Gastrocnemius medialis (tissue), 4 donors: ENCODE measurements around the gene VPS26A. TPM values are rescaled to one million over a fixed set of nuclear protein-coding genes. Genes with fewer than 3 reads are reported as not detected.
A peak's percentile ranks its signal among the peaks of the same experiment; 100 is the strongest.
"Not testable (repeated sequence)": the region's sequence is repeated elsewhere in the genome, so short reads cannot be mapped to it uniquely, and the experiment has no call there.

Source experiments
- ATAC-seq, 2 donors: fragments of 150-250 bp; one replicate each; pipeline ENCODE4 v1.9.1; 2016
- DNase-seq, 2 donors: peaks; one replicate each; pipeline ENCODE4 v3.0.0-alpha.2; 2019
- H3K27ac ChIP-seq, 4 donors: fragments of 200-600 bp; sonication (generic); 1 replicate in 1 of 4; 2 replicates in 3 of 4; pipeline ENCODE4 v1.5.1; 2016 to 2018; ENCODE audit warnings: mild to moderate bottlenecking in 2 of 4, moderate library complexity in 1 of 4
- H3K27me3 ChIP-seq, 3 donors: fragments of 200-600 bp; sonication (generic) in 2 of 3; 1 replicate in 1 of 3; 2 replicates in 2 of 3; pipeline versions ENCODE4 v1.5.1 to v1.6.0; 2016 to 2019; ENCODE audit warnings: mild to moderate bottlenecking in 1 of 3, moderate library complexity in 1 of 3
- H3K36me3 ChIP-seq, 2 donors: fragments of 200-600 bp; sonication (generic) in 1 of 2; one replicate each; pipeline ENCODE4 v1.5.1; 2017 to 2018
- H3K4me1 ChIP-seq, 2 donors: fragments of 200-600 bp; sonication (generic) in 1 of 2; one replicate each; pipeline ENCODE4 v1.5.1; 2016 to 2017; ENCODE audit warnings: mild to moderate bottlenecking in 2 of 2
- H3K4me3 ChIP-seq, 4 donors: fragments of 200-600 bp; sonication (generic) in 3 of 4; 1 replicate in 1 of 4; 2 replicates in 3 of 4; pipeline ENCODE4 v1.5.1; 2016 to 2019; ENCODE audit warnings: mild to moderate bottlenecking in 2 of 4
- H3K9me3 ChIP-seq, 3 donors: fragments of 200-600 bp; sonication (generic) in 2 of 3; 1 replicate in 1 of 3; 2 replicates in 2 of 3; pipeline ENCODE4 v1.5.1; 2016 to 2019
- POLR2A ChIP-seq, 2 donors: fragments of 450-650 bp; IDR thresholded peaks; one replicate each; pipeline ENCODE4 v1.6.1; 2017; ENCODE audit warnings: antibody characterized with exemption in 2 of 2, mild to moderate bottlenecking in 2 of 2, moderate library complexity in 2 of 2
- in situ Hi-C, 4 donors: fragments of 200-750 bp; cut with MboI; loops; one replicate each; pipeline versions ENCODE4 v1.15.0 to v1.8.0; 2017; ENCODE audit warnings: low sequenced_read_pairs in 4 of 4
- intact Hi-C: fragments of 100-400 bp; cut with DNase I; formaldehyde crosslinking; loops from one replicate; pipeline ENCODE4 v1.15.1; 2023; ENCODE audit warnings: low total_unique reads
- total RNA-seq, 4 donors: library from RNA; depleted of rRNA; stranded (reverse); fragments of >200 nt; gene quantifications; one replicate each; pipeline versions ENCODE4 v1.1.0 to v1.2.3, GENCODE V29; 2016
- TF ChIP-seq, protein P1 (sequence below), 5 experiments: fragments of 450-650 bp in 3 of 5; fragments of 200-600 bp in 2 of 5; sonication (generic) in 2 of 5; IDR thresholded peaks in 4 of 5; conservative IDR thresholded peaks in 1 of 5; 1 replicate in 4 of 5; 2 replicates in 1 of 5; pipeline ENCODE4 v1.5.1; 2016 to 2019; ENCODE audit warnings: antibody characterized with exemption in 5 of 5, mild to moderate bottlenecking in 3 of 5, moderate library complexity in 3 of 5

Gene VPS26A
- total RNA-seq, 4 donors from 2014 or later = 21.0 to 31.1 (median 25.4) TPM

DNA sequence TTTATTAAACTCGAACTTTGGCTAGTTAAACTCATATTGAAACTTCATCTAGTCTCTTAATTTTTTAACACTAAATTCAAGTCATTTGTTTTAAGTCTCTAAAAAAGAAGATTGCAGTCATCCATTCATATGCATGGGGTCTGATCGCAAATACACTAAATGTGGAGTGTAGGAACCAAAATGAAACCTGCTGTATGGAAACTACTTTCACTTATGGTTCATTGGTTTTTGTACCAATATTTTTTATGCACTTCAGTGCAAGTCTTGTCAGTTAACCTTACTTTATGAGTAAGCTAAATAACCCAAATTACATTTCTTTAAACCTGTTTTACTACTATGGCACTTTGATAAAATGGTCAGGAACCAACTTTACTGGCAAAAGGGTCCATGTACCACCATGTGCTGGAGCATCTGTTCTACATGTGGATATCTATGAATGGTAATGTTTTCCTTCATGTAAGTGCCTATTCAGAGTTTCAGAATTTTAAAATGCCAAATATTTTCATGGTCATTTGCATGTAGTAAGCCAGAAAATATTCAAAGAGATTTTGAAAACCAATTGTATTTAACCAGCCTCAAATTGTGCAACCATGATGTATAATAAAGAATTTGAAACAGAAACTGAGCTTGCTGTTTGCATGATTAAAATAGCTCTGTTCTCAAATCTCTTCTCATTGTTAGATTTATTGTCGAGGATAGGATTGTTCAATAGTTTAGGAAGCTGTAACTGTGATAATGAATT is 48.4 kb downstream of the VPS26A start:
- Histone ChIP-seq H3K9me3 (no peaks in the 10 kb centered on the region), H3K4me3 (no peak overlapping the region), H3K27me3 (no peaks in the 10 kb centered on the region), H3K36me3 (peaks cover 0 to 48% of the 10 kb centered on the region in 2 donors), H3K4me1 (no peaks in the 10 kb centered on the region), H3K27ac (no peak overlapping the region)
- in situ Hi-C loops (loop anchor here in 1 of 4 donors (10.0 kb wide), 1 partner anchor 48 kb away; the partner anchor contains the start of gene VPS26A), intact Hi-C loops (loop anchor here (5.0 kb wide), 1 partner anchor 425 kb away; no protein-coding TSS in a partner anchor)
- no peak for ATAC-seq
- no peak for TF ChIP-seq POLR2A (IDR thresholded peaks at IDR 0.05)
- TF ChIP-seq, protein P1, sequence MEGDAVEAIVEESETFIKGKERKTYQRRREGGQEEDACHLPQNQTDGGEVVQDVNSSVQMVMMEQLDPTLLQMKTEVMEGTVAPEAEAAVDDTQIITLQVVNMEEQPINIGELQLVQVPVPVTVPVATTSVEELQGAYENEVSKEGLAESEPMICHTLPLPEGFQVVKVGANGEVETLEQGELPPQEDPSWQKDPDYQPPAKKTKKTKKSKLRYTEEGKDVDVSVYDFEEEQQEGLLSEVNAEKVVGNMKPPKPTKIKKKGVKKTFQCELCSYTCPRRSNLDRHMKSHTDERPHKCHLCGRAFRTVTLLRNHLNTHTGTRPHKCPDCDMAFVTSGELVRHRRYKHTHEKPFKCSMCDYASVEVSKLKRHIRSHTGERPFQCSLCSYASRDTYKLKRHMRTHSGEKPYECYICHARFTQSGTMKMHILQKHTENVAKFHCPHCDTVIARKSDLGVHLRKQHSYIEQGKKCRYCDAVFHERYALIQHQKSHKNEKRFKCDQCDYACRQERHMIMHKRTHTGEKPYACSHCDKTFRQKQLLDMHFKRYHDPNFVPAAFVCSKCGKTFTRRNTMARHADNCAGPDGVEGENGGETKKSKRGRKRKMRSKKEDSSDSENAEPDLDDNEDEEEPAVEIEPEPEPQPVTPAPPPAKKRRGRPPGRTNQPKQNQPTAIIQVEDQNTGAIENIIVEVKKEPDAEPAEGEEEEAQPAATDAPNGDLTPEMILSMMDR (IDR thresholded peaks at IDR 0.05 in 4 of 5, conservative IDR thresholded peaks at IDR 0.05 in 1 of 5) = no peak
- no peak for DNase-seq

DNA sequence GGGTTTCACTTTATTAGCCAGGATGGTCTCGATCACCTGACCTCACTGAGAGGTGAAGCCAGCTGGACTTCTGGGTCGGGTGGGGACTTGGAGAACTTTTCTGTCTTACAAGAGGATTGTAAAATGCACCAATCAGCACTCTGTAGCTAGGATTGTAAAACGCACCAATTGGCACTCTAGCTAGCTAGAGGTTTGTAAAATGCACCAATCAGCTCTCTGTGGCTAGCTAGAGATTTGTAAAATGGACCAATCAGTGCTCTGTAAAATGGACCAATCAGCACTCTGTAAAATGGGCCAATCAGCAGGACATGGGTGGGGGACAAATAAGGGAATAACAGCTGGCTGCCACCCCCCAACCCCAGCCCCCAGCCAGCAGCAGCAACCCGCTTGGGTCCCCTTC is 51.3 kb downstream of the VPS26A start:
- H3K9me3 ChIP-seq, ATAC-seq, DNase-seq, H3K27ac ChIP-seq, H3K4me1 ChIP-seq, H3K27me3 ChIP-seq, H3K4me3 ChIP-seq: not testable (repeated sequence)
- in situ Hi-C loops = loop anchor here in 2 of 4 donors (10.0 to 25.0 kb wide), 2 partner anchors 51 to 413 kb away; partner anchors contain the start of gene VPS26A (in 1 of the 2)
- peaks cover 0 to 24% of the 10 kb centered on the region in 2 donors for H3K36me3 ChIP-seq
- intact Hi-C loops = loop anchor here (5.0 kb wide), 1 partner anchor 648 kb away; the partner anchor contains the start of gene SLC25A16

DNA sequence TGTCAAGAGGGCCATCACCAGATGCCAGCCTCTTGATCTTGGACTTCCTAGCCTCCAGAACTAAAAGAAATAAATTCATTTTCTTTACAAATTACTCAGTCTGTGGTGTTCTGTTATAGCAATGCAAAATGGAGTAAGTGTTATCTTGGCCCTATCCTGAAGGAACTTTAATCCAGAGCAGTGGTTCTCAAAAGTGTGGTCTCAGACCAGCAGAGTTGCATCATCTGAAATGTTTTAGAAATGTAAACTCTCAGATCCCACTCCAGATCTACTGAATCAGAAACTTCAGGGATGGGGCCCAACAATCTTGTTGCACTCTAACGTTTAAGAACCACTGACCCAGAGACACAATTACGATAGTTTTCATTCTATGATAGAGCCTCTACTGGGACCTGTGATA is 52.8 kb downstream of the VPS26A start:
- in situ Hi-C loops = loop anchor here in 2 of 4 donors (10.0 to 25.0 kb wide), 2 partner anchors 52 to 415 kb away; partner anchors contain the start of gene VPS26A (in 1 of the 2)
- Histone ChIP-seq H3K27ac (no peak overlapping the region), H3K36me3 (peaks cover 0 to 9% of the 10 kb centered on the region in 2 donors), H3K4me3 (no peak overlapping the region), H3K9me3 (no peaks in the 10 kb centered on the region), H3K27me3 (no peaks in the 10 kb centered on the region), H3K4me1 (peaks cover 10 to 11% of the 10 kb centered on the region in 2 donors)
- intact Hi-C loops = loop anchor here (5.0 kb wide), 1 partner anchor 650 kb away; the partner anchor contains the start of gene SLC25A16
- ATAC-seq (no peak), DNase-seq (no peak)
- TF ChIP-seq, protein P1 (IDR thresholded peaks at IDR 0.05 in 4 of 5, conservative IDR thresholded peaks at IDR 0.05 in 1 of 5) = no peak
- no peak for TF ChIP-seq POLR2A (IDR thresholded peaks at IDR 0.05)

DNA sequence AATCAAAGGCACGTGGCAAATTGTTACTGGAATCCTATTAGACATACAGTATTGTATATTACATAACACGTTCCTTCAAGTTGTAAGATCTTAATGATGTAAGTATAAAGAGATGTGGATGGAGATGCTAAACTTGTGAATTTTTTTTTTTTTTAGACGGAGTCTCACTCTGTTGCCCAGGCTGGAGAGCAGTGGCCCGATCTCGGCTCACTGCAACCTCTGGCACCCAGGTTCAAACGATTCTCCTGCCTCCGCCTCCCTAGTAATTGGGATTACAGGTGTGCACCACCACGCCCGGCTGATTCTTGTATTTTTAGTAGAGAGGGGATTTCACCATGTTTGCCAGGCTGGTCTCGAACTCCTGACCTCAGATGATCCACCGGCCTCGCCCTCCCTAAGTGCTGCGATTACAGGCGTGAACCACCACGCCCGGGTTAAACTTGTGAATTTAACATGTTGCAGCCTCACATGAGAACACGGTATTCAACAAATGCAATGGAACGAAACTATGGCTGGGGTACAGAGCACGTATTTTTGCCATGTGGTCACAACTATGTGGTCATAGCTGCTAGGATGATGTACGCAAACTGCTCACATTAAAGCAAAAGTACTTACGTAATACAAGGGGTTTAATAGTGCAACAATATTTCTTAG is 55.2 kb downstream of the VPS26A start:
- Histone ChIP-seq H3K4me3 (peak overlapping the region; percentile 77 to 100 (median 95)), H3K4me1 (peaks cover 27 to 33% of the 10 kb centered on the region in 2 donors), H3K27ac (peak overlapping the region; percentile 87 to 98 (median 92)), H3K9me3 (no peaks in the 10 kb centered on the region), H3K27me3 (no peaks in the 10 kb centered on the region), H3K36me3 (no peaks in the 10 kb centered on the region)
- intact Hi-C loops (loop anchor here (5.0 kb wide), 1 partner anchor 652 kb away; the partner anchor contains the start of gene SLC25A16), in situ Hi-C loops (loop anchor here in 2 of 4 donors (10.0 to 25.0 kb wide), 2 partner anchors 54 to 417 kb away; partner anchors contain the start of gene VPS26A (in 1 of the 2))
- DNase-seq = peak in 1 of 2 donors; percentile 15
- ATAC-seq = peak; percentile 2 to 33
- TF ChIP-seq, protein P1 (IDR thresholded peaks at IDR 0.05 in 4 of 5, conservative IDR thresholded peaks at IDR 0.05 in 1 of 5) = no peak
- TF ChIP-seq POLR2A (IDR thresholded peaks at IDR 0.05) = no peak
